GM12875 (cell line): ENCODE data around the gene ANTXR2.

ENCODE experiments used
- H3K4me3 ChIP-seq: one replicate; pipeline ENCODE4 v1.5.1; 2011; ENCODE audit warnings: low read depth, low read length, control low read depth
- CTCF ChIP-seq: IDR thresholded peaks from 2 replicates; pipeline ENCODE4 v1.5.1; 2011; ENCODE audit warnings: low read depth, mild to moderate bottlenecking, control low read depth, inconsistent platforms, low read length, moderate library complexity, borderline replicate concordance; ENCODE audit not compliant: insufficient read depth

Gene ANTXR2

GRCh38 chr4:79977131-79977840 lies 95.7 kb downstream of the ANTXR2 start:
- no peak for TF ChIP-seq CTCF
- no peak overlapping the region for H3K4me3 ChIP-seq

- no peak for TF ChIP-seq CTCF
- H3K4me3 ChIP-seq: no peak overlapping the region
These were observed 108.4 kb downstream of the ANTXR2 start for GRCh38 chr4:79964400-79965211.

GRCh38 chr4:79964020-79964399 lies 109.0 kb downstream of the ANTXR2 start:
- no peak for TF ChIP-seq CTCF
- H3K4me3 ChIP-seq: no peak overlapping the region

- no peak for TF ChIP-seq CTCF
These were observed 113.4 kb downstream of the ANTXR2 start for GRCh38 chr4:79959652-79960051.

GRCh38 chr4:79958466-79959264 lies 114.4 kb downstream of the ANTXR2 start:
- H3K4me3 ChIP-seq: no peak overlapping the region
- TF ChIP-seq CTCF: no peak

More at GRCh38 chr4:79959652-79960051, 113.4 kb downstream of the ANTXR2 start:
- no peak overlapping the region for H3K4me3 ChIP-seq

GRCh38 chr4:79949178-79949577 lies 123.9 kb downstream of the ANTXR2 start:
- no peak overlapping the region for H3K4me3 ChIP-seq

More at GRCh38 chr4:79949178-79949577, 123.9 kb downstream of the ANTXR2 start:
- TF ChIP-seq CTCF: no peak
